HFF-Myc (cell line): ENCODE measurements around the gene FARP1.

Experiments used
- DNase-seq: peaks from one replicate; pipeline ENCODE4 v3.0.0-alpha.2; 2011; ENCODE audit warnings: low read depth; ENCODE audit errors: extremely low read depth
- H3K4me3 ChIP-seq: replicated peaks from 2 replicates; pipeline ENCODE4 v1.5.1; 2011; ENCODE audit warnings: low read depth, mild to moderate bottlenecking, control low read depth, low read length
- CTCF ChIP-seq: IDR thresholded peaks from 2 replicates; pipeline ENCODE4 v1.5.1; 2012; ENCODE audit warnings: mild to moderate bottlenecking, low read depth, low read length, control low read depth; ENCODE audit errors: missing control alignments

The FARP1 gene

GRCh38 chr13:98273824-98274742 is 131.2 kb downstream of the FARP1 start:
- no peak for DNase-seq

GRCh38 chr13:98274921-98275487 is 132.1 kb downstream of the FARP1 start:
- TF ChIP-seq CTCF, result no peak
- DNase-seq, result no peak

More at GRCh38 chr13:98273824-98274742, 131.2 kb downstream of the FARP1 start:
- no peak overlapping the region for H3K4me3 ChIP-seq
- TF ChIP-seq CTCF, result no peak

GRCh38 chr13:98275681-98276171 is 132.8 kb downstream of the FARP1 start:
- no peak for TF ChIP-seq CTCF
- DNase-seq, result no peak
- H3K4me3 ChIP-seq, result no peak overlapping the region

More at GRCh38 chr13:98274921-98275487, 132.1 kb downstream of the FARP1 start:
- H3K4me3 ChIP-seq, result no peak overlapping the region

- no peak for TF ChIP-seq CTCF
- no peak overlapping the region for H3K4me3 ChIP-seq
- DNase-seq, result no peak
These were observed 133.6 kb downstream of the FARP1 start for GRCh38 chr13:98276486-98276885.

GRCh38 chr13:98278068-98278724 is 135.3 kb downstream of the FARP1 start:
- DNase-seq, result no peak
- H3K4me3 ChIP-seq, result no peak overlapping the region
- TF ChIP-seq CTCF, result no peak

- no peak for TF ChIP-seq CTCF
- DNase-seq, result no peak
- no peak overlapping the region for H3K4me3 ChIP-seq
These were observed 136.7 kb downstream of the FARP1 start for GRCh38 chr13:98279473-98280175.
